B cell (primary cell): ENCODE results near the gene ACSM3. TPM values are rescaled to one million over a fixed set of nuclear protein-coding genes. Genes with fewer than 3 reads are reported as not detected.
"Not testable (repeated sequence)": the region's sequence is repeated elsewhere in the genome, so short reads cannot be mapped to it uniquely, and the experiment has no call there.

ENCODE experiments used
- ATAC-seq: fragments of 200-7000 bp; cut with Tn5 transposase; one replicate; pipeline ENCODE4 v1.10.0; 2021; ENCODE audit warnings: low read depth, mild to moderate bottlenecking, moderate number of reproducible peaks, moderate library complexity
- CTCF ChIA-PET: fragments of 350-600 bp; sonication (Branson Sonifier 250); formaldehyde crosslinking; loops from one replicate; lab custom pipeline; 2021; ENCODE audit warnings: antibody characterized with exemption, inconsistent platforms; lab: Charles Lee
- POLR2A ChIA-PET: fragments of 350-600 bp; sonication (Branson Sonifier 250); formaldehyde crosslinking; loops from one replicate; lab custom pipeline; 2021; ENCODE audit warnings: antibody characterized with exemption; lab: Charles Lee
- DNase-seq: peaks from one replicate; pipeline ENCODE4 v3.0.0; 2013
- H2AFZ ChIP-seq: 2 replicates; pipeline ENCODE4 v1.6.1; 2012; ENCODE audit warnings: mild to moderate bottlenecking, low read depth, low read length; ENCODE audit not compliant: insufficient read depth, poor library complexity, severe bottlenecking
- H3K27ac ChIP-seq, 2 donors: 1 replicate in 1 of 2; 2 replicates in 1 of 2; pipeline ENCODE4 v1.5.1; 2012 to 2013; ENCODE audit warnings: low read length in 2 of 2, mild to moderate bottlenecking in 2 of 2, moderate library complexity in 1 of 2
- H3K27me3 ChIP-seq, 4 experiments: fragments of 200-600 bp in 1 of 4; sonication (generic) in 1 of 4; replicated peaks in 1 of 4; 1 replicate in 2 of 4; 2 replicates in 2 of 4; pipeline versions ENCODE4 v1.6.1 to v1.7.0; 2013 to 2016; ENCODE audit warnings: low read length in 3 of 4, mild to moderate bottlenecking in 2 of 4, mixed read lengths in 1 of 4, moderate library complexity in 1 of 4; ENCODE audit not compliant: insufficient read depth in 4 of 4, control insufficient read depth in 3 of 4; ENCODE audit errors: control extremely low read depth in 1 of 4
- H3K36me3 ChIP-seq, 2 experiments: replicated peaks in 1 of 2; 1 replicate in 1 of 2; 2 replicates in 1 of 2; pipeline versions ENCODE4 v1.6.1 to v1.7.1; 2013; ENCODE audit warnings: low read length in 1 of 2; ENCODE audit not compliant: insufficient read depth in 2 of 2, control insufficient read depth in 1 of 2; ENCODE audit errors: control extremely low read depth in 1 of 2, extremely low read depth in 1 of 2
- H3K4me1 ChIP-seq, 2 donors: fragments of 200-600 bp in 1 of 2; sonication (generic) in 1 of 2; 1 replicate in 1 of 2; 2 replicates in 1 of 2; pipeline versions ENCODE4 v1.5.1 to v1.6.1; 2013 to 2017; ENCODE audit warnings: low read length in 2 of 2; ENCODE audit not compliant: control insufficient read depth in 2 of 2, insufficient read depth in 2 of 2
- H3K4me2 ChIP-seq: replicated peaks from 2 replicates; pipeline ENCODE3; 2012; ENCODE audit warnings: mild to moderate bottlenecking, low read depth, low read length; ENCODE audit not compliant: poor library complexity, severe bottlenecking
- H3K4me3 ChIP-seq, 5 experiments: fragments of 200-600 bp in 1 of 5; sonication (generic) in 1 of 5; 1 replicate in 3 of 5; 2 replicates in 2 of 5; pipeline versions ENCODE4 v1.5.1 to v1.7.0; 2011 to 2016; ENCODE audit warnings: low read length in 4 of 5, mild to moderate bottlenecking in 4 of 5, low read depth in 2 of 5, control low read depth in 1 of 5, moderate library complexity in 1 of 5; ENCODE audit not compliant: insufficient read depth in 1 of 5; ENCODE audit errors: control extremely low read depth in 1 of 5, extremely low read depth in 1 of 5
- H3K79me2 ChIP-seq: fragments of 200-600 bp; sonication (generic); one replicate; pipeline ENCODE4 v1.6.0; 2016; ENCODE audit warnings: low read length; ENCODE audit not compliant: control insufficient read depth, insufficient read depth
- H3K9ac ChIP-seq: fragments of 200-600 bp; sonication (generic); 2 replicates; pipeline ENCODE4 v1.6.1; 2017; ENCODE audit warnings: mild to moderate bottlenecking, low read length, moderate library complexity
- H3K9me3 ChIP-seq, 3 donors: one replicate each; pipeline versions ENCODE4 v1.6.1 to v1.7.1; 2013; ENCODE audit warnings: low read length in 2 of 3; ENCODE audit not compliant: control insufficient read depth in 2 of 3, insufficient read depth in 1 of 3; ENCODE audit errors: control extremely low read depth in 1 of 3
- H4K20me1 ChIP-seq: 2 replicates; pipeline ENCODE4 v1.6.0; 2012; ENCODE audit warnings: mild to moderate bottlenecking, low read length; ENCODE audit not compliant: insufficient read depth, control insufficient read depth, poor library complexity, severe bottlenecking
- H3K27ac Mint-ChIP-seq: one replicate; pipeline ENCODE4 v1.8.0; 2021; ENCODE audit warnings: mixed read lengths
- H3K27me3 Mint-ChIP-seq: one replicate; pipeline ENCODE4 v1.8.0; 2021; ENCODE audit warnings: mixed read lengths
- H3K4me1 Mint-ChIP-seq: one replicate; pipeline ENCODE4 v1.8.0; 2021; ENCODE audit warnings: mixed read lengths
- H3K4me3 Mint-ChIP-seq: one replicate; pipeline ENCODE4 v1.8.0; 2021; ENCODE audit warnings: mixed read lengths
- H3K9me3 Mint-ChIP-seq: one replicate; pipeline ENCODE4 v1.8.0; 2022; ENCODE audit warnings: mixed read lengths; ENCODE audit not compliant: insufficient read depth
- EZH2 ChIP-seq: IDR thresholded peaks from 2 replicates; pipeline ENCODE4 v1.6.1; 2012; ENCODE audit warnings: borderline replicate concordance, low read depth, mild to moderate bottlenecking, moderate library complexity, low read length; ENCODE audit not compliant: insufficient read depth, poor library complexity, severe bottlenecking
- WGBS: methylation state at CpG from one replicate; pipeline ENCODE4 v1.1.5; 2013; ENCODE audit warnings: missing lambda C conversion rate; ENCODE audit not compliant: insufficient coverage; 5-methylcytosine and 5-hydroxymethylcytosine counted together
- intact Hi-C: fragments of 100-400 bp; cut with micrococcal nuclease; formaldehyde crosslinking; loops from one replicate; pipeline ENCODE4 v1.10.0; 2022
- polyA plus RNA-seq: library from polyadenylated mRNA; depleted of rRNA; stranded (reverse); fragments of >200 nt; gene quantifications from 2 replicates; pipeline ENCODE4 v1.2.3, GENCODE V29; 2012
- total RNA-seq, 2 donors: library from RNA; stranded (reverse); fragments of 120-200 nt in 1 of 2; gene quantifications; 1 replicate in 1 of 2; 2 replicates in 1 of 2; pipeline versions ENCODE4 v1.2.3 to v1.2.4, GENCODE V29; 2013 to 2022
- TF ChIP-seq, protein P1 (sequence below): fragments of 200-600 bp; IDR thresholded peaks from one replicate; pipeline ENCODE4 v1.8.0; 2022; ENCODE audit warnings: antibody characterized with exemption, mild to moderate bottlenecking

ACSM3 gene
- total and polyA plus RNA-seq, 2 donors (not counting 1 experiment from before 2014, with no cell fraction given) = 6.3 to 84.2 TPM

DNA sequence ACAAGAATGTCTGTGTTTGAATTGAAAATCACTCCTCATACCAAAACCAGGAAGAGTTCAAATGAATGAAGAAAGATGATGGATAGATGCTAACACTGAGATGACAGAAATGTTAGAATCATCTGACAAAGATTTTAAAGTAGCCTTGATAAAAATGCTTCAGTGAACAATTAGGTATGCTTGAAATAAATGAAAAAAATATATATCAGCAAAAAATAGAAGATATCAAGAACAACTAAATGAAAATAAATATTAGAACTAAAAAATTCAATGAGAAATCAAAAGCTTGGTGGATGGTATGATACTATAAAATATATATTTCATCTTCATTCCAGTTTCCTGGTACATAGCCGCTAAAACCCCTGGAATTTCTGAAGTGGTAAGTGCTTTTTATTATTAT, 8.6 kb upstream of the ACSM3 start:
- WGBS = no CpG with 5 or more reads among the region's 1 CpG
- ATAC-seq (no peak), DNase-seq (no peak)
- Histone ChIP-seq H3K9me3 (peaks cover 0 to 5% (median 0%) of the 10 kb centered on the region in 3 donors), H3K79me2 (no peaks in the 10 kb centered on the region), H3K9ac (no peak overlapping the region), H3K4me2 (no peak overlapping the region), H4K20me1 (no peaks in the 10 kb centered on the region), H3K4me3 (no peak overlapping the region), H3K4me1 (no peaks in the 10 kb centered on the region), H3K27me3 (no peaks in the 10 kb centered on the region), H2AFZ (no peak overlapping the region), H3K36me3 (no peaks in the 10 kb centered on the region), H3K27ac (no peak overlapping the region)
- ChIA-PET POLR2A (no interaction called here), CTCF (interaction anchor here (1.2 to 1.3 kb wide), 2 partner anchors 10 to 20 kb away, joined by 3 to 4 read pairs; no protein-coding TSS in a partner anchor)
- H3K4me3 Mint-ChIP-seq = no peak overlapping the region
- H3K27ac Mint-ChIP-seq = no peak overlapping the region
- H3K9me3 Mint-ChIP-seq = no peaks in the 10 kb centered on the region
- H3K27me3 Mint-ChIP-seq = no peaks in the 10 kb centered on the region
- intact Hi-C loops = no loop called here
- TF ChIP-seq, protein P1, sequence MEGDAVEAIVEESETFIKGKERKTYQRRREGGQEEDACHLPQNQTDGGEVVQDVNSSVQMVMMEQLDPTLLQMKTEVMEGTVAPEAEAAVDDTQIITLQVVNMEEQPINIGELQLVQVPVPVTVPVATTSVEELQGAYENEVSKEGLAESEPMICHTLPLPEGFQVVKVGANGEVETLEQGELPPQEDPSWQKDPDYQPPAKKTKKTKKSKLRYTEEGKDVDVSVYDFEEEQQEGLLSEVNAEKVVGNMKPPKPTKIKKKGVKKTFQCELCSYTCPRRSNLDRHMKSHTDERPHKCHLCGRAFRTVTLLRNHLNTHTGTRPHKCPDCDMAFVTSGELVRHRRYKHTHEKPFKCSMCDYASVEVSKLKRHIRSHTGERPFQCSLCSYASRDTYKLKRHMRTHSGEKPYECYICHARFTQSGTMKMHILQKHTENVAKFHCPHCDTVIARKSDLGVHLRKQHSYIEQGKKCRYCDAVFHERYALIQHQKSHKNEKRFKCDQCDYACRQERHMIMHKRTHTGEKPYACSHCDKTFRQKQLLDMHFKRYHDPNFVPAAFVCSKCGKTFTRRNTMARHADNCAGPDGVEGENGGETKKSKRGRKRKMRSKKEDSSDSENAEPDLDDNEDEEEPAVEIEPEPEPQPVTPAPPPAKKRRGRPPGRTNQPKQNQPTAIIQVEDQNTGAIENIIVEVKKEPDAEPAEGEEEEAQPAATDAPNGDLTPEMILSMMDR = no peak
- no peak for TF ChIP-seq EZH2
- H3K4me1 Mint-ChIP-seq = no peaks in the 10 kb centered on the region

DNA sequence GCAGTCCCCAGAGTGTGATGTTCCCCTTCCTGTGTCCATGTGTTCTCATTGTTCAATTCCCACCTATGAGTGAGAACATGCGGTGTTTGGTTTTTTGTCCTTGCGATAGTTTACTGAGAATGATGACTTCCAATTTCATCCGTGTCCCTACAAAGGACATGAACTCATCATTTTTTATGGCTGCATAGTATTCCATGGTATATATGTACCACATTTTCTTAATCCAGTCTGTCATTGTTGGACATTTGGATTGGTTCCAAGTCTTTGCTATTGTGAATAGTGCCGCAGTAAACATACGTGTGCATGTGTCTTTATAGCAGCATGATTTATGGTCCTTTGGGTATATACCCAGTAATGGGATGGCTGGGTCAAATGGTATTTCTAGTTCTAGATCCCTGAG, 8.0 kb upstream of the ACSM3 start:
- H3K4me1 Mint-ChIP-seq, H3K4me1 ChIP-seq, H2AFZ ChIP-seq, H3K36me3 ChIP-seq, H3K4me3 Mint-ChIP-seq, H3K27me3 ChIP-seq, H3K27me3 Mint-ChIP-seq, H3K9ac ChIP-seq, H3K79me2 ChIP-seq, H3K4me2 ChIP-seq, CTCF ChIA-PET, H3K27ac Mint-ChIP-seq, H4K20me1 ChIP-seq, DNase-seq, H3K4me3 ChIP-seq, intact Hi-C loops, H3K27ac ChIP-seq, ATAC-seq, H3K9me3 ChIP-seq, POLR2A ChIA-PET, H3K9me3 Mint-ChIP-seq: not testable (repeated sequence)
- WGBS = no CpG with 5 or more reads among the region's 5 CpGs
